ENCODE results near the gene OR52H1.

Gene OR52H1

GRCh38 chr11:5521540-5521939 is 26.8 kb downstream of the OR52H1 start:
- Mint-ChIP-seq H3K4me3 (no peak overlapping the region), H3K27me3 (no peaks in the 10 kb centered on the region), H3K4me1 (ENCODE audit: low read depth) (no peaks in the 10 kb centered on the region), H3K27ac (no peak overlapping the region), H3K9me3 (no peaks in the 10 kb centered on the region), H3K36me3 (ENCODE audit: low read depth) (no peaks in the 10 kb centered on the region)
- intact Hi-C loops (cut with micrococcal nuclease), result no loop called here

GRCh38 chr11:5516599-5516998 is 31.7 kb downstream of the OR52H1 start, which contains the start of gene UBQLNL:
UBQLNL (minus strand) TSS chr11:5516699; CDS start chr11:5516441, 258 bp downstream.
- Mint-ChIP-seq H3K4me3 (no peak within 1 kb of the TSS), H3K27me3 (no peaks in the 10 kb centered on the region), H3K9me3 (no peaks in the 10 kb centered on the region), H3K27ac (no peak within 1 kb of the TSS), H3K4me1 (ENCODE audit: low read depth) (no peaks in the 10 kb centered on the region), H3K36me3 (ENCODE audit: low read depth) (no peaks in the 10 kb centered on the region)
- intact Hi-C loops (cut with micrococcal nuclease), result no loop called here

- H3K9me3 Mint-ChIP-seq, result no peaks in the 10 kb centered on the region
- intact Hi-C loops (cut with micrococcal nuclease), result no loop called here
- no peaks in the 10 kb centered on the region for H3K27me3 Mint-ChIP-seq
- H3K4me3 Mint-ChIP-seq, result no peak overlapping the region
- no peak overlapping the region for H3K27ac Mint-ChIP-seq
- H3K4me1 Mint-ChIP-seq (ENCODE audit: low read depth), result no peaks in the 10 kb centered on the region
- no peaks in the 10 kb centered on the region for H3K36me3 Mint-ChIP-seq (ENCODE audit: low read depth)
Measured at GRCh38 chr11:5514841-5515240, 33.5 kb downstream of the OR52H1 start.

GRCh38 chr11:5509803-5510202 is 38.5 kb downstream of the OR52H1 start, which contains the start of gene UBQLN3:
UBQLN3 (minus strand) TSS chr11:5509957; CDS start chr11:5509558, 399 bp downstream.
- Mint-ChIP-seq H3K27ac (no peak within 1 kb of the TSS), H3K4me3 (no peak within 1 kb of the TSS), H3K36me3 (ENCODE audit: low read depth) (no peaks in the 10 kb centered on the region), H3K27me3 (no peaks in the 10 kb centered on the region), H3K4me1 (ENCODE audit: low read depth) (no peaks in the 10 kb centered on the region), H3K9me3 (no peaks in the 10 kb centered on the region)
- intact Hi-C loops (cut with micrococcal nuclease), result no loop called here

- intact Hi-C loops (cut with micrococcal nuclease), result no loop called here
- Mint-ChIP-seq H3K4me3 (no peak overlapping the region), H3K9me3 (no peaks in the 10 kb centered on the region), H3K4me1 (ENCODE audit: low read depth) (no peaks in the 10 kb centered on the region), H3K36me3 (ENCODE audit: low read depth) (no peaks in the 10 kb centered on the region), H3K27ac (no peak overlapping the region), H3K27me3 (no peaks in the 10 kb centered on the region)
Measured at GRCh38 chr11:5508605-5509004, 39.7 kb downstream of the OR52H1 start.

- no peak overlapping the region for H3K4me3 Mint-ChIP-seq
- no peak overlapping the region for H3K27ac Mint-ChIP-seq
- H3K27me3 Mint-ChIP-seq, result no peaks in the 10 kb centered on the region
- no peaks in the 10 kb centered on the region for H3K4me1 Mint-ChIP-seq (ENCODE audit: low read depth)
- H3K36me3 Mint-ChIP-seq (ENCODE audit: low read depth), result no peaks in the 10 kb centered on the region
- intact Hi-C loops (cut with micrococcal nuclease), result no loop called here
- H3K9me3 Mint-ChIP-seq, result no peaks in the 10 kb centered on the region
Measured at GRCh38 chr11:5507933-5508305, 40.4 kb downstream of the OR52H1 start.

GRCh38 chr11:5507177-5507932 is 41.0 kb downstream of the OR52H1 start:
- Mint-ChIP-seq H3K27ac (no peak overlapping the region), H3K9me3 (no peaks in the 10 kb centered on the region), H3K4me3 (no peak overlapping the region), H3K27me3 (no peaks in the 10 kb centered on the region), H3K4me1 (ENCODE audit: low read depth) (no peaks in the 10 kb centered on the region), H3K36me3 (ENCODE audit: low read depth) (no peaks in the 10 kb centered on the region)
- intact Hi-C loops (cut with micrococcal nuclease), result no loop called here

GRCh38 chr11:5505363-5506048 is 42.8 kb downstream of the OR52H1 start:
- no peak overlapping the region for H3K4me3 Mint-ChIP-seq
- intact Hi-C loops (cut with micrococcal nuclease), result no loop called here
- H3K27me3 Mint-ChIP-seq, result no peaks in the 10 kb centered on the region
- no peaks in the 10 kb centered on the region for H3K4me1 Mint-ChIP-seq (ENCODE audit: low read depth)
- H3K27ac Mint-ChIP-seq, result no peak overlapping the region
- H3K9me3 Mint-ChIP-seq, result no peaks in the 10 kb centered on the region
- no peaks in the 10 kb centered on the region for H3K36me3 Mint-ChIP-seq (ENCODE audit: low read depth)

- H3K4me1 Mint-ChIP-seq (ENCODE audit: low read depth), result no peaks in the 10 kb centered on the region
- no peaks in the 10 kb centered on the region for H3K36me3 Mint-ChIP-seq (ENCODE audit: low read depth)
- no peaks in the 10 kb centered on the region for H3K9me3 Mint-ChIP-seq
- no peaks in the 10 kb centered on the region for H3K27me3 Mint-ChIP-seq
- no peak overlapping the region for H3K27ac Mint-ChIP-seq
- intact Hi-C loops (cut with micrococcal nuclease), result no loop called here
- no peak overlapping the region for H3K4me3 Mint-ChIP-seq
Measured at GRCh38 chr11:5504403-5504921, 43.9 kb downstream of the OR52H1 start.

- H3K27ac Mint-ChIP-seq, result no peak overlapping the region
- no peak overlapping the region for H3K4me3 Mint-ChIP-seq
- H3K4me1 Mint-ChIP-seq (ENCODE audit: low read depth), result no peaks in the 10 kb centered on the region
- H3K9me3 Mint-ChIP-seq, result no peaks in the 10 kb centered on the region
- H3K36me3 Mint-ChIP-seq (ENCODE audit: low read depth), result no peaks in the 10 kb centered on the region
- H3K27me3 Mint-ChIP-seq, result no peaks in the 10 kb centered on the region
- intact Hi-C loops (cut with micrococcal nuclease), result no loop called here
Measured at GRCh38 chr11:5500393-5500801, 47.9 kb downstream of the OR52H1 start.

GRCh38 chr11:5499671-5500070 is 48.7 kb downstream of the OR52H1 start:
- no peak overlapping the region for H3K4me3 Mint-ChIP-seq
- H3K36me3 Mint-ChIP-seq (ENCODE audit: low read depth), result no peaks in the 10 kb centered on the region
- intact Hi-C loops (cut with micrococcal nuclease), result no loop called here
- H3K4me1 Mint-ChIP-seq (ENCODE audit: low read depth), result no peaks in the 10 kb centered on the region
- H3K9me3 Mint-ChIP-seq, result no peaks in the 10 kb centered on the region
- H3K27me3 Mint-ChIP-seq, result no peaks in the 10 kb centered on the region
- H3K27ac Mint-ChIP-seq, result no peak overlapping the region
